ENCODE results near the gene STX8. TPM values are rescaled to one million over a fixed set of nuclear protein-coding genes. Genes with fewer than 3 reads are reported as not detected.

Gene STX8
- total and polyA plus RNA-seq, 9 of the 15 experiments (the other 6 are each of a cell fraction or from before 2014, with no cell fraction given), result 14.6 to 42.5 (median 22.1) TPM

- TF ChIP-seq ATF7 (IDR thresholded peaks at IDR 0.05) (no peak), HMBOX1 (IDR thresholded peaks at IDR 0.05) (no peak), ELK1 (CRISPR knock-in tag; IDR thresholded peaks at IDR 0.05) (no peak), IRF9 (tag; IDR thresholded peaks at IDR 0.05) (no peak), CEBPG (CRISPR knock-in tag; IDR thresholded peaks at IDR 0.05) (no peak), CEBPG (tag; conservative IDR thresholded peaks at IDR 0.05 in 1 of 2, IDR thresholded peaks at IDR 0.05 in 1 of 2) (no peak)
Measured at GRCh38 chr17:9268546-9268945, 307.1 kb downstream of the STX8 start (continued).

DNA sequence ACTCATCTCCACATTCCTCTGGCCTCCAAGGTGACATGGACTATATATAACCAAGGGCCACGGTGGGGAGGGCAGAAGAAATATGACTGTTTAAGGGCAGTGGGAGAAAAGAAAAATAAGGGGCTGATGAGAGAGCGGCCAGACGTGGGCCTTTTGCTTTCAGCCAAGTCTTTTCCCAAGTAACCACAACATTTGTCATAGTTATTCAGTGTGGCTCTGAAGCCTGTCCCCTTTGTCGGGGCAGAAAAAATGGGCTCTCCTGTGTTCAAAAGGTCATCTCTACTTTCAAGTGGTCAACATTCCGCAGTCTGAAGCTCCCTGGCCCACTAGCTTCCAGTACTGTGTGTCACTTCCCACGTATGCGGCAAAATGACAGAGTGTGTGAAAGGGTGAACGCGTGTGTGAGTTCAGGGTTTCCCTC, 308.9 kb downstream of the STX8 start:
- FAIRE-seq (no peak), DNase-seq (ENCODE audit: extremely low read depth in 1 of 4, low spot score in 3 of 4) (no peak), ATAC-seq (no peak)
- Histone ChIP-seq H3K9me3 (replicated peaks; ENCODE audit: control insufficient read depth, insufficient read depth, low read depth, low read length) (no peaks in the 10 kb centered on the region), H3K4me3 (no peak overlapping the region), H3K4me2 (ENCODE audit: insufficient read depth, low read length) (no peak overlapping the region), H3K36me3 (ENCODE audit: control insufficient read depth, insufficient read depth, low read length) (no peaks in the 10 kb centered on the region), H3K27me3 (ENCODE audit: control insufficient read depth in 2 of 2, insufficient read depth in 2 of 2, low read length in 2 of 2) (peaks cover 5 to 30% of the 10 kb centered on the region in 2 experiments; a peak in 2 of 5 replicates), H3K9me1 (ENCODE audit: control insufficient read depth, insufficient read depth, low read length) (no peaks in the 10 kb centered on the region), H3K4me1 (replicated peaks in 1 of 2; ENCODE audit: control insufficient read depth in 2 of 2, insufficient read depth in 2 of 2, low read length in 2 of 2) (no peaks in the 10 kb centered on the region), H2AFZ (ENCODE audit: low read depth, low read length) (no peak overlapping the region), H4K20me1 (replicated peaks; ENCODE audit: control insufficient read depth, insufficient read depth, low read length) (no peaks in the 10 kb centered on the region), H3K79me2 (ENCODE audit: control insufficient read depth, insufficient read depth, low read length) (no peaks in the 10 kb centered on the region), H3K9ac (ENCODE audit: insufficient read depth in 1 of 2, low read depth in 2 of 2, low read length in 2 of 2) (no peak overlapping the region), H3K27ac (ENCODE audit: extremely low read depth, low read depth, low read length) (no peak overlapping the region)
- CTCF ChIA-PET (ENCODE audit: low intra/inter-chr PET ratio), result no interaction called here
- BruUV-seq (replicated peaks), result no TSS peak
- in situ Hi-C loops (cut with MboI), result no loop called here
- POLR2A ChIA-PET, result no interaction called here
- intact Hi-C loops (cut with micrococcal nuclease), result no loop called here
- 11% methylated on average over 9 of the region's 9 CpGs for WGBS (ENCODE audit: insufficient coverage, low coverage, missing lambda C conversion rate)
- TF ChIP-seq ZC3H4 (CRISPR knock-in tag; IDR thresholded peaks at IDR 0.05; ENCODE audit: borderline replicate concordance) (no peak), MCM5 (IDR thresholded peaks at IDR 0.05; ENCODE audit: low read depth) (no peak), SMARCB1 (IDR thresholded peaks at IDR 0.05; ENCODE audit: insufficient read length, low read depth) (no peak), ZFP36 (IDR thresholded peaks at IDR 0.05; ENCODE audit: low read depth, low read length, partially characterized antibody) (no peak), BCL6 (CRISPR knock-in tag; IDR thresholded peaks at IDR 0.05) (no peak), KDM4B (IDR thresholded peaks at IDR 0.05; ENCODE audit: borderline replicate concordance in 2 of 2, low read depth in 1 of 2) (no peak), HDAC3 (IDR thresholded peaks at IDR 0.05; ENCODE audit: borderline replicate concordance, partially characterized antibody) (no peak), PRPF4 (IDR thresholded peaks at IDR 0.05; ENCODE audit: insufficient read depth, low read depth, low read length, poor library complexity, severe bottlenecking) (no peak), NR3C1 (CRISPR knock-in tag; IDR thresholded peaks at IDR 0.05) (no peak), NFE2 (IDR thresholded peaks at IDR 0.05; ENCODE audit: low read depth) (no peak), BRD9 (IDR thresholded peaks at IDR 0.05; ENCODE audit: low read depth, partially characterized antibody) (no peak)
- TF ChIP-seq, protein P1, sequence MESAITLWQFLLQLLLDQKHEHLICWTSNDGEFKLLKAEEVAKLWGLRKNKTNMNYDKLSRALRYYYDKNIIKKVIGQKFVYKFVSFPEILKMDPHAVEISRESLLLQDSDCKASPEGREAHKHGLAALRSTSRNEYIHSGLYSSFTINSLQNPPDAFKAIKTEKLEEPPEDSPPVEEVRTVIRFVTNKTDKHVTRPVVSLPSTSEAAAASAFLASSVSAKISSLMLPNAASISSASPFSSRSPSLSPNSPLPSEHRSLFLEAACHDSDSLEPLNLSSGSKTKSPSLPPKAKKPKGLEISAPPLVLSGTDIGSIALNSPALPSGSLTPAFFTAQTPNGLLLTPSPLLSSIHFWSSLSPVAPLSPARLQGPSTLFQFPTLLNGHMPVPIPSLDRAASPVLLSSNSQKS (CRISPR knock-in tag; IDR thresholded peaks at IDR 0.05), result no peak
